Fibroblast of villous mesenchyme (primary cell): ENCODE data around the gene MRPL51. TPM values are rescaled to one million over a fixed set of nuclear protein-coding genes. Genes with fewer than 3 reads are reported as not detected.

ENCODE experiments used
- DNase-seq: peaks from one replicate; pipeline ENCODE4 v3.0.0-alpha.2; 2010; ENCODE audit warnings: low read depth
- H3K4me3 ChIP-seq: 2 replicates; pipeline ENCODE4 v1.5.1; 2011; ENCODE audit warnings: low read depth, mild to moderate bottlenecking, low read length
- total RNA-seq: library from RNA; depleted of rRNA; stranded (reverse); fragments of >200 nt; gene quantifications from 2 replicates; pipeline ENCODE4 v1.2.3, GENCODE V29; 2012
- TF ChIP-seq, protein P1 (sequence below): IDR thresholded peaks from 2 replicates; pipeline ENCODE4 v1.5.1; 2012; ENCODE audit warnings: low read depth, mild to moderate bottlenecking, low read length; ENCODE audit not compliant: insufficient read depth

MRPL51 gene
- total RNA-seq = 86.8 and 101 TPM in 2 replicates

DNA sequence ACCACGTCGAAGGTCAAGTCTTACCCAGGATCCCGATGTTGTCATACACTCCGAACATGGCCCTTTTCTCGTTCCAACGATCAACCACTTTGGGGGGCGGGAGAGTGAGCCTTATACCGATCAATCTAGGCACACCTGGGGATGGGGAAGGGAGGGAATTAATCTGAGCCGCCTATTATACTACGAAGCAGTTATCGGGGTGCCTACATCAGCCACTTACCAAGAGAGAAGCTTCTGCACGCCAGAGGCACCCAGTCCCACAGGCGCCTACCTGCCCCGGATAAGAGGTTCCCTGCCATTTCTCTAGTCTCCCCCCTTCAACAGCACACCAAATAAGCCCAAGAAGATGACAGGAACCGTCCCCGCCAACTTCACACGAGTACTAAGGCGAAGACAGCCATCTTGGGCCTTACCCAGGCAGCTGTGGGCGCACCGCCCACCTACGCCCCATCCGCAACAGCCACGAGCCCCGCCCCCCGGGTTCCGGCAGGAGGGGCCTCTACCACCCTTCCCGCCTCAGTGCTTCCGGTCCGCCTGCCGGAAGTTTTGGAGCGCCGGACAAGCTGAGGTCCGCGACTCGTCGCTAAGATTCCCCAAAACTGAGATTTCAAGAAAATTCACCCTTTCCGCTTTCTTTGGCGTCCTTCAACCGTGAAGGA lies at the start of gene MRPL51:
TSS of gene MRPL51 (minus strand) at position 425 of the 659 bp plus-strand sequence. CDS start at position 299, 126 bp downstream.
- TF ChIP-seq, protein P1, sequence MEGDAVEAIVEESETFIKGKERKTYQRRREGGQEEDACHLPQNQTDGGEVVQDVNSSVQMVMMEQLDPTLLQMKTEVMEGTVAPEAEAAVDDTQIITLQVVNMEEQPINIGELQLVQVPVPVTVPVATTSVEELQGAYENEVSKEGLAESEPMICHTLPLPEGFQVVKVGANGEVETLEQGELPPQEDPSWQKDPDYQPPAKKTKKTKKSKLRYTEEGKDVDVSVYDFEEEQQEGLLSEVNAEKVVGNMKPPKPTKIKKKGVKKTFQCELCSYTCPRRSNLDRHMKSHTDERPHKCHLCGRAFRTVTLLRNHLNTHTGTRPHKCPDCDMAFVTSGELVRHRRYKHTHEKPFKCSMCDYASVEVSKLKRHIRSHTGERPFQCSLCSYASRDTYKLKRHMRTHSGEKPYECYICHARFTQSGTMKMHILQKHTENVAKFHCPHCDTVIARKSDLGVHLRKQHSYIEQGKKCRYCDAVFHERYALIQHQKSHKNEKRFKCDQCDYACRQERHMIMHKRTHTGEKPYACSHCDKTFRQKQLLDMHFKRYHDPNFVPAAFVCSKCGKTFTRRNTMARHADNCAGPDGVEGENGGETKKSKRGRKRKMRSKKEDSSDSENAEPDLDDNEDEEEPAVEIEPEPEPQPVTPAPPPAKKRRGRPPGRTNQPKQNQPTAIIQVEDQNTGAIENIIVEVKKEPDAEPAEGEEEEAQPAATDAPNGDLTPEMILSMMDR = no peak
- peak within 1 kb of the TSS; percentile 97 for H3K4me3 ChIP-seq
- DNase-seq = peak; percentile 94

DNA sequence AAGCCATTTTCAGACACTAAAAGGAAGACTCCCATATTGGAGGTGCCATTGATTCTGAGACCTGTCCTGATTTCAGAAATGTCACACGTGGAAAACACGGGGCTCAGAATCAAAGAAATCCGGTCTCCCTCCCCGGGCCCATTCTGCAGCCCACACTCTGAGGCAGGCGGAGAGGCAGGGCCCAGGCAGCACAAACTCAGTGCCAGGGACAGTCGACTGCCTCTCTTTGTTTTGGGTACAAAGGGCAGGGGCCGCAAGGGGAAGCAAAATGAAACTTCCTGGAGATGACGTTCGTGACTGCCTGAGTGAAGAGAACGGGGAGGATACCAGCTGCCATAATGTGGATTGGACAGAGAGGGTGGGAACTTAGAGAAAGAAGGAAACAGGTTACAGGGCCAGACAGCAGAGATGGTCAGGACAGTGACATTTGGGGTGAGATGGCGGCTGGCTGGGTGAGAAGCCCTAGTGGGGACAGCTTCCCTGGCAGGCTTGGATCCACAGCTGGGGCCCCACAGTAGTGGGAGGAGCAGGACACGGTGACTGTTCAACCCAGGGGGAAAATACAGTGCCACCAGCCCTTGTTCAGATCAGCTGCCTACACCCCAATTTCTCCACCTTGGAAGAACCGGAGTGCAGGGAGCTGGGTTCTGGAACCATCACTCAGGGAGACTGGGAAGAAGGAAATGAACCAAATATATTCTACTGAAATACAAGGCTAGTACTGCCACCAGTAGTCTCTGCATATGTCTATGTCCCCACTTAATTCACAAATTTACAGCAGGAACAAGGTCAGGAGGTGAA lies 49.3 kb upstream of the MRPL51 start:
- no peak for DNase-seq
- H3K4me3 ChIP-seq = no peak overlapping the region
- TF ChIP-seq, protein P1 = no peak

DNA sequence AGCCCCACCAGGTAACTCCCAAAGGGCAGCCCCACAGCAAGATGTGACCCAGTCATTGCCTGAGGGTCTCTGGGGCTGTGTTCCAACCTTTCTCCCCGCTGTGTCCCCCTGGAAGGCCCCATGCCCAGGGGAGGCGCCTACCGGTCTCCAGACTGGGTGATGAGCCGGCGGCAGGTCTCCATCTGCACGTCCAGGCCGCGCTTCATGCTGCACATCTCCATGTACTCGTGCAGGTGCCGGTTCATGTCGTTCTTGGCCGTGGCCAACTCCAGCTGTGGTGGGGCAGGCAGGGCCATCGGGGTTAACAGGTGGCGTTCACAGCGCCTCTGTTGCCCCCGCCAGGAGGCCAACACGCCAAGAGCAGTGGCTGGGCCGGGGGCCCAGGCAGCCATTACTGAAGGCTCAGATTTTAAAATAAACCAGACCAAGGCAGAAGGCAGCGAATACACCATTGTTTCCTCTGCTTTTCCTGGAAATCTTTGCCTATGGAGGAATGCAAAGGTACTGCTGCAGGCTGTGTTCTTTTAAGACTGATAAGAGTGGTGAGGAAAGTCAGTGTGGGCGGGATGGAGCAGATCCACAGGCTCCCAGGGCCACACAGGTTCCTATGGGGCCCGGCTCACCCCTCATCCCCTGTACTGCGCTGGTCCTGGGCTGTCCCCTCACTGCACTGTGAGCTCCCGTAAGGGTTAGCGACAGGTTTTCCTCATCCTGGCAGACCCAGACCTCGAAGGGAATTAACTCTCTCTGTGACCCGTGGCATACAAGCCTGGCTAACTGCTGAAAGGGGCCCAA lies 48.5 kb upstream of the MRPL51 start:
- no peak for DNase-seq
- no peak overlapping the region for H3K4me3 ChIP-seq
- TF ChIP-seq, protein P1 = no peak

DNA sequence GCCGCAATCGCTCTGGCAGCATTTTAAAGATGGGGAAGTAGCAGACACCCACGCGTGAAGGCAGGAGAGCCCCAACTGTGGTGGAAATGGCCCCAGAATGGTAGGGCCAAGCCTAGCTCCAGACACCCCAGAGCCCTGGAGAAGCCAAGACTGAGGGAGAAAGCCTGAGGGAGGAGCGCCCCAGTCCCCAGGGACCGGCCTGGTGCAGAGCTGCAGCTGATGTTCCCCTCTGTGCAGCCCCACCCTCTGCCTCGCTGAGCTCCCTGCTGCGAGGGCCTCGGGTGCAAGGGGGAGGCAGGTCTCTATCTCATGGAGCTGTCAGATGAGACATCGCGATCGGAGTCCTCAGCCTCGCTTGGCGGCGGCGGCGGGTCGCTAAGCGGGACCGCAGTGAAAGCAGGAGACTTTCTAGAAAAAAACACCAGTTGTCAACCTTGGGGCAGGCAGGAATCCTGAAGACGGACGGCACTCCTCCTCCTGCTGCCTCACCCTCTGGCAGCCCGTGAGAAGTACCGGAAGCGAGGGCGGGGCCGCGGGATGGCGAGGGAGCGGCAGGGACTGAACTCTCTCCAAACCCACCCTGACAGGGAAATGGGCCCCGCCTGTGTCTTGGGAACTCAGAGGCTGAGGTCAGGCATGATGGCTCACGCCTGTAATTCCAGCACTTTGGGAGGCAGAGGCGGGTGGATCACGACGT lies 47.3 kb upstream of the MRPL51 start:
- H3K4me3 ChIP-seq = no peak overlapping the region
- TF ChIP-seq, protein P1 = no peak
- DNase-seq = peak; percentile 96

DNA sequence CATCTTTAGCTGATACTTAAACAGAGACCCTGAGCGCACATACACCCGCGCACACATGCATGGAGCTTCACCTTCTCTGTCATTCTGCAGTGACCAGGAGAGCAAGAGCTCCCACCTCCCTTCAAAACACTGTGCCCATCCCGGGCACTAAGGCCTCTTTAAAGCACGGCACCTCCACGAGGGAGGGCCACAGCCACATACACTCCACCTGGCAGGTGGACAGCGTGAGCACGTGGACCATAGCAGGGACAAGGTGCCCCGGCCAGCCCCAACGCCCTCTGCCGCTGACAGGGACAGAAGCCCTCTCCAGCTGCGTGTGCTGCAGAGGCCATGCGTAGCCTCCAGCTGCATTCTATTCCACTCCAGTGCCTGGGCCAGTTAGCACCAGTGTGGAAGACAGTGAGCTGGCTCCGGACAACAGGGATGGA lies 46.7 kb upstream of the MRPL51 start:
- DNase-seq = no peak
- TF ChIP-seq, protein P1 = no peak
- no peak overlapping the region for H3K4me3 ChIP-seq

DNA sequence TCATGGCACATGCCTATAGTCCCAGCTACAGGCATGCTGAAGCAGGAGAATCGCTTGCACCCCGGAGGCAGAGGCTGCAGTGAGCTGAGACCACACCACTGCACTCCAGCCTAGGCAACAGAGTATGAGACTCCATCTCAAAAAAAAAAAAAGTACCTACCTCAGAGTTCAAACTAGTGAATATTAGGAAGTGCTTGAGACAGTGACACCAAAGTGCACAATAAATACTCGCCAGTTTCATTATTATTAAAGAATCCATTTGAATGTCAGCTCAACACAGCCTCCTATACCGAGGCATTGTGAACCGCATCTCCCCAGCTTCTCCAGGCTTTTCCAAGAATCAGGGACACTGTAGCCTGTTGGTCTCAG lies 46.2 kb upstream of the MRPL51 start:
- TF ChIP-seq, protein P1 = no peak
- no peak for DNase-seq
- no peak overlapping the region for H3K4me3 ChIP-seq
